Vagina (tissue), 2 donors: ENCODE data around the gene DDX52.

ENCODE experiments used
- POLR2A ChIP-seq, 2 donors: fragments of 450-650 bp; IDR thresholded peaks; one replicate each; pipeline ENCODE4 v1.6.1; 2017; ENCODE audit warnings: antibody characterized with exemption in 2 of 2, mild to moderate bottlenecking in 2 of 2, moderate library complexity in 2 of 2
- POLR2AphosphoS5 ChIP-seq, 2 donors: sonication (generic); formaldehyde crosslinking; IDR thresholded peaks; one replicate each; pipeline ENCODE4 v1.9.0; 2017; ENCODE audit warnings: antibody characterized with exemption in 2 of 2, mild to moderate bottlenecking in 2 of 2, low read depth in 1 of 2; ENCODE audit not compliant: insufficient read depth in 1 of 2
- TF ChIP-seq, protein P1 (sequence below), 3 experiments: fragments of 450-650 bp in 2 of 3; fragments of 200-600 bp in 1 of 3; sonication (generic) in 1 of 3; IDR thresholded peaks; one replicate each; pipeline ENCODE4 v1.5.1; 2017 to 2019; ENCODE audit warnings: antibody characterized with exemption in 3 of 3, mild to moderate bottlenecking in 2 of 3, moderate library complexity in 2 of 3

DNA sequence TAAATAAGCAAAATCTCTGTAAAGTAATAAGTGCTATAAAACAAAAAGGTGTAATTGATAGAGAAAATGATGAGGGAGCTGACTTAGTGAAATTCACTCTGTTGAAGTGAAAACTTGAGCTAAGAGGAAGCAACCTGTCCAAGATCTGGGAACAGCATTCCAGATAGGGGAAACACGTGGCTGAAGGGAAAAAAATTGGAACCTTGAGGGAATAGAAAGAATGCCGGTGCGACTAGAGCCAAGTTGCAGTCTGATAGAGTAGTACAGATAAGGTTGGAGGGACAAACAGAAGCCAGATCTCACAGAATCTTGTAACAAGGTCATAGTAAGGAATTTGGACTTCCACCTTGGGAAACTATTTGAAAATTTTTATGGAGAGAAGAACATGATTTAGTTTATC lies 623 bp upstream of the DDX52 start:
- TF ChIP-seq, protein P1, sequence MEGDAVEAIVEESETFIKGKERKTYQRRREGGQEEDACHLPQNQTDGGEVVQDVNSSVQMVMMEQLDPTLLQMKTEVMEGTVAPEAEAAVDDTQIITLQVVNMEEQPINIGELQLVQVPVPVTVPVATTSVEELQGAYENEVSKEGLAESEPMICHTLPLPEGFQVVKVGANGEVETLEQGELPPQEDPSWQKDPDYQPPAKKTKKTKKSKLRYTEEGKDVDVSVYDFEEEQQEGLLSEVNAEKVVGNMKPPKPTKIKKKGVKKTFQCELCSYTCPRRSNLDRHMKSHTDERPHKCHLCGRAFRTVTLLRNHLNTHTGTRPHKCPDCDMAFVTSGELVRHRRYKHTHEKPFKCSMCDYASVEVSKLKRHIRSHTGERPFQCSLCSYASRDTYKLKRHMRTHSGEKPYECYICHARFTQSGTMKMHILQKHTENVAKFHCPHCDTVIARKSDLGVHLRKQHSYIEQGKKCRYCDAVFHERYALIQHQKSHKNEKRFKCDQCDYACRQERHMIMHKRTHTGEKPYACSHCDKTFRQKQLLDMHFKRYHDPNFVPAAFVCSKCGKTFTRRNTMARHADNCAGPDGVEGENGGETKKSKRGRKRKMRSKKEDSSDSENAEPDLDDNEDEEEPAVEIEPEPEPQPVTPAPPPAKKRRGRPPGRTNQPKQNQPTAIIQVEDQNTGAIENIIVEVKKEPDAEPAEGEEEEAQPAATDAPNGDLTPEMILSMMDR (IDR thresholded peaks at IDR 0.05), result no peak
- TF ChIP-seq POLR2AphosphoS5 (IDR thresholded peaks at IDR 0.05; ENCODE audit: insufficient read depth in 1 of 2, low read depth in 1 of 2), result no peak
- TF ChIP-seq POLR2A (IDR thresholded peaks at IDR 0.05), result no peak
